ENCODE data around the gene UBE2Q1. TPM values are rescaled to one million over a fixed set of nuclear protein-coding genes. Genes with fewer than 3 reads are reported as not detected.

UBE2Q1 gene
- total RNA-seq, 1 experiment from 2014 or later = 70.9 TPM

DNA sequence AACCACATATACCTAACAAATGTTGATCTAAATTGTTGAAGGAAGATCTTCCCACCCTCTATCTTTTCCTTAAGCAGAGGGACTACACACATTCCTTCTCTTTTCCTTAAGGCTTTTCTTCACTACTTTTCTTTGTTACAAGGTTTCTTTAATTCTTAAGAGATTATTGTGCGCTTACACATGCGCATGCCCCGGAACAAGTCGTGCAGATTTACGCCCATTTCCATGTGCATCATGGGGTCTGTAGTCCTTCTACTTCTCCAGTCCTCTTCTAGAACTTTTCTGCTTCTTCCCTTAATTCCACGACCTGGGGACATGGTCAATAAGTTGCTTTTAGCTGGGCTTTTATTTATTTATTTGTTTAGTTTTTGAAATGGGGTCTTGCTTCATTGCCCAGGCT, 7.4 kb upstream of the UBE2Q1 start:
- peaks cover 42% of the 10 kb centered on the region for H3K27me3 ChIP-seq (ENCODE audit: insufficient read depth, low read length)
- ChIA-PET POLR2A (no interaction called here), RAD21 (ENCODE audit: low non-redundant PET in 1 of 2, low total read pairs in 2 of 2, uncharacterized antibody in 2 of 2, unreplicated experiment in 2 of 2) (no interaction called here), CTCF (no interaction called here)
- no peak overlapping the region for H3K4me3 ChIP-seq (replicated peaks in 1 of 2; ENCODE audit: low read depth in 1 of 2, low read length in 2 of 2)
- no peak overlapping the region for H2AFZ ChIP-seq (ENCODE audit: low read depth, low read length, poor library complexity, severe bottlenecking)
- ATAC-seq = no peak
- H3K79me2 ChIP-seq (ENCODE audit: insufficient read depth, low read length) = no peaks in the 10 kb centered on the region
- no peaks in the 10 kb centered on the region for H3K9me2 ChIP-seq (ENCODE audit: insufficient read depth)
- intact Hi-C loops (cut with micrococcal nuclease) = loop anchor here (10.0 kb wide), 1 partner anchor 99 kb away; no protein-coding TSS in a partner anchor
- peaks cover 0 to 4% of the 10 kb centered on the region in 2 experiments; a peak in 2 of 4 replicates for H3K4me1 ChIP-seq (ENCODE audit: control insufficient read depth in 1 of 2, insufficient read depth in 2 of 2, low read length in 2 of 2)
- TF ChIP-seq ZFX (IDR thresholded peaks at IDR 0.05) = no peak
- TF ChIP-seq, protein P1, sequence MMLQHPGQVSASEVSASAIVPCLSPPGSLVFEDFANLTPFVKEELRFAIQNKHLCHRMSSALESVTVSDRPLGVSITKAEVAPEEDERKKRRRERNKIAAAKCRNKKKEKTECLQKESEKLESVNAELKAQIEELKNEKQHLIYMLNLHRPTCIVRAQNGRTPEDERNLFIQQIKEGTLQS (IDR thresholded peaks at IDR 0.05) = no peak
- TF ChIP-seq EZH2phosphoT487 (IDR thresholded peaks at IDR 0.05; ENCODE audit: borderline replicate concordance) = no peak
- TF ChIP-seq RAD21 (IDR thresholded peaks at IDR 0.05; ENCODE audit: low read depth) = no peak
- TF ChIP-seq SRF (IDR thresholded peaks at IDR 0.05; ENCODE audit: low read depth) = no peak
- no peak for TF ChIP-seq ZNF274 (IDR thresholded peaks at IDR 0.05; ENCODE audit: low read depth, low read length)
- no peak for TF ChIP-seq SIN3A (IDR thresholded peaks at IDR 0.05; ENCODE audit: low read depth)
- TF ChIP-seq SP1 (IDR thresholded peaks at IDR 0.05; ENCODE audit: low read depth) = no peak
- no peak for TF ChIP-seq POLR2A (IDR thresholded peaks at IDR 0.05; ENCODE audit: borderline replicate concordance, extremely low read depth, insufficient read depth, insufficient read length)
- TF ChIP-seq EGR1 (IDR thresholded peaks at IDR 0.05; ENCODE audit: low read depth) = no peak
- no peak for TF ChIP-seq CBX3 (IDR thresholded peaks at IDR 0.05; ENCODE audit: low read depth)
- TF ChIP-seq, protein P2, sequence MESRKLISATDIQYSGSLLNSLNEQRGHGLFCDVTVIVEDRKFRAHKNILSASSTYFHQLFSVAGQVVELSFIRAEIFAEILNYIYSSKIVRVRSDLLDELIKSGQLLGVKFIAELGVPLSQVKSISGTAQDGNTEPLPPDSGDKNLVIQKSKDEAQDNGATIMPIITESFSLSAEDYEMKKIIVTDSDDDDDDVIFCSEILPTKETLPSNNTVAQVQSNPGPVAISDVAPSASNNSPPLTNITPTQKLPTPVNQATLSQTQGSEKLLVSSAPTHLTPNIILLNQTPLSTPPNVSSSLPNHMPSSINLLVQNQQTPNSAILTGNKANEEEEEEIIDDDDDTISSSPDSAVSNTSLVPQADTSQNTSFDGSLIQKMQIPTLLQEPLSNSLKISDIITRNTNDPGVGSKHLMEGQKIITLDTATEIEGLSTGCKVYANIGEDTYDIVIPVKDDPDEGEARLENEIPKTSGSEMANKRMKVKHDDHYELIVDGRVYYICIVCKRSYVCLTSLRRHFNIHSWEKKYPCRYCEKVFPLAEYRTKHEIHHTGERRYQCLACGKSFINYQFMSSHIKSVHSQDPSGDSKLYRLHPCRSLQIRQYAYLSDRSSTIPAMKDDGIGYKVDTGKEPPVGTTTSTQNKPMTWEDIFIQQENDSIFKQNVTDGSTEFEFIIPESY (IDR thresholded peaks at IDR 0.05; ENCODE audit: extremely low read depth, insufficient replicate concordance, low read length) = no peak
- H3K4me2 ChIP-seq (ENCODE audit: low read length) = no peak overlapping the region
- H4K20me1 ChIP-seq (ENCODE audit: insufficient read depth) = no peaks in the 10 kb centered on the region
- H3K36me3 ChIP-seq (ENCODE audit: control insufficient read depth in 1 of 2, insufficient read depth in 2 of 2, low read length in 2 of 2) = no peaks in the 10 kb centered on the region
- no peak overlapping the region for H3K9ac ChIP-seq (ENCODE audit: low read length)
- no peak for DNase-seq (ENCODE audit: low read depth, low spot score)
- no peaks in the 10 kb centered on the region for H3K9me3 ChIP-seq (ENCODE audit: control insufficient read depth in 1 of 2, insufficient read depth in 1 of 2, low read depth in 1 of 2, low read length in 2 of 2)
- H3K27ac ChIP-seq (ENCODE audit: low read depth, low read length) = no peak overlapping the region
- BruUV-seq (replicated peaks) = no TSS peak
